ENCODE data around the gene CTU2.
"Not testable (repeated sequence)": the region's sequence is repeated elsewhere in the genome, so short reads cannot be mapped to it uniquely, and the experiment has no call there.

CTU2 gene

DNA sequence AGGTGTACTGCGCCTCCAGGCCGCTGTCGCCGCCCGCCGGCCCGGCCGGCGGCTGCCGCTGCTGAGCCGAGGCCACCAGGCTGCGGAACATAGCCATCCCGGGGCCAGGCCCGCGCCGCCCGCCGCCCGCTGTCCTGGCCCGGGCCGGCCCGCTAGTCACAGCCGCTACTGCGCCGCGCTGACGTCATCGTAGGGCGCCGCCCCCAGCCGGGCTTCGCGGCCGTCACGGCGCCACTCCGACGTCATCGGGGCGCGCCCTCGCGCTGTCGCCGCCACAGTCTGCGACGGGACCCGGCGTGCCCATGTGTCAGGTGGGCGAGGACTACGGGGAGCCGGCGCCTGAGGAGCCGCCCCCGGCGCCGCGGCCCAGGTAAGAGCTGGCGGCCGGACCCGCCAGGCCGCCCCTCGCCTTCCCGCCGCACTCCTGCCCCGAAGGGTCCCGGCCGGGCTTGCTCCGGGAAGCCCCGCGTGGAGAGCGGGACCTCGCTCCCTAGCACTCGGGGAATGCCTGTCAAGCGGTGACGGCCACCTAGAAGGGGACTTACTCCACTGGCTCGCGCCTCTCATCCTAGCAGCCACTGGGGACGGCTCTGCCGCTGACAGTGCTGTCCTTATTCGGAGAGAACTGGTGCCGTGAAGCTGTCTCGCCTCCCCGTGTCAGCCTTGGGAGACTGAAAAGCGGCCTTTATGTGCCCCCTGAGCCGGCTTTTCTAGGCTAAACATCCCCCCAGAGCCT is at the start of gene CTU2, which contains the start of gene RNF166:
CTU2 (plus strand) TSS at position 275 of the 736 bp plus-strand sequence; CDS start at position 303, 28 bp downstream.
RNF166 (minus strand) TSS at position 180 of the 736 bp plus-strand sequence; CDS start at position 97, 83 bp downstream.
- no peaks in the 10 kb centered on the region for H3K36me3 ChIP-seq (ENCODE audit: control insufficient read depth in 1 of 2, insufficient read depth in 2 of 2, low read length in 2 of 2)
- H3K27ac ChIP-seq (ENCODE audit: low read length) = peak within 1 kb of the TSS; percentile 56
- H3K9me3 ChIP-seq (ENCODE audit: control insufficient read depth in 1 of 2, low read length in 2 of 2) = no peaks in the 10 kb centered on the region
- no peaks in the 10 kb centered on the region for H3K27me3 ChIP-seq (ENCODE audit: low read depth, low read length)
- H3K4me1 ChIP-seq (ENCODE audit: control insufficient read depth in 1 of 2, insufficient read depth in 2 of 2, low read length in 2 of 2) = peaks cover 12 to 37% of the 10 kb centered on the region in 2 donors
- peak within 1 kb of the TSS; percentile 78 to 98 for H3K4me3 ChIP-seq (ENCODE audit: low read depth in 1 of 2, low read length in 2 of 2)

DNA sequence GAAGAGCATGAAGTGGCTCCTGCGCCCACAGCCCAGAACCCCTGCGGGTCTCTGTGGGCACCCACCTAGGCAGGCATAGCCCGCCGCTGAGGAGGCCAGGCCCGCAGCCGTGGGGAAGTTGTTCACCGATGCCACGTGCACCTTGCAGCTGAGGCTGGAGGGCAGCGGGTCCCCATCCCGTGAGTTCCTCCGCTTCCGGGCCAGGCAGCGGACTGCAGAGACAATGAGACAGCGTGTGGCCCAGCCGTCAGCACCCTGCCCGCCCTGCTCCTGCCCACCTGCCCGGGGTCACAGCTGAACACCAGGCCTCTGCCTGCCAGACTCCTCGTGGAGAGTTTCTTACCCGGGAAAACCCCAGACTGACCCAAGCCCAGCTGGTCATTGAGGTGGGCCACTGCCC is 48.9 kb upstream of the CTU2 start:
- no peaks in the 10 kb centered on the region for H3K27me3 ChIP-seq (ENCODE audit: low read depth, low read length)
- H3K36me3 ChIP-seq (ENCODE audit: control insufficient read depth in 1 of 2, insufficient read depth in 2 of 2, low read length in 2 of 2) = peaks cover 5 to 40% of the 10 kb centered on the region in 2 donors
- no peaks in the 10 kb centered on the region for H3K9me3 ChIP-seq (ENCODE audit: control insufficient read depth in 1 of 2, low read length in 2 of 2)
- H3K4me1 ChIP-seq (ENCODE audit: control insufficient read depth in 1 of 2, insufficient read depth in 2 of 2, low read length in 2 of 2) = peaks cover 0 to 7% of the 10 kb centered on the region in 2 donors
- no peak overlapping the region for H3K27ac ChIP-seq (ENCODE audit: low read length)
- no peak overlapping the region for H3K4me3 ChIP-seq (ENCODE audit: low read depth in 1 of 2, low read length in 2 of 2)

DNA sequence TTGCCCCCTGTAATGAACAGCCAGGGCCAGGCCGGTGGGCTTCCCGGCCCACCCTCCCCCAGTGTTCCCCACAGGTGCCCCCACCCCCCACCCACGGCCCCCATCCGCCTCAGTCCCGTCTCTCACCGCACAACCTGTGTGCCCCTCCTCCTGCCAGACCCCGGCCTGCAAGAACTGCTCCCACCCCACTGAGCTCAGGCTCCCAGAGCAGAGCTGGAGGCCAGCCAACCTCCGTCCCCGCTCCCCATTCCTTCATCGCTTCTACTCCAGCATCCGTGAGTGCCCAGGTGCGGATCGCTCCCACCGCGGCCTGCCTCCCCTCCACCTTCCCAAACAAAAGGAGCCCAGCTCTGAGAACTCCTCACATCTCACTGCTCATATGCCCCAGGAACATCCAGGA is 47.6 kb upstream of the CTU2 start:
- H3K9me3 ChIP-seq (ENCODE audit: control insufficient read depth in 1 of 2, low read length in 2 of 2) = no peaks in the 10 kb centered on the region
- H3K27me3 ChIP-seq (ENCODE audit: low read depth, low read length) = no peaks in the 10 kb centered on the region
- H3K27ac ChIP-seq (ENCODE audit: low read length) = no peak overlapping the region
- H3K4me3 ChIP-seq (ENCODE audit: low read depth in 1 of 2, low read length in 2 of 2) = no peak overlapping the region
- peaks cover 0 to 9% of the 10 kb centered on the region in 2 donors for H3K4me1 ChIP-seq (ENCODE audit: control insufficient read depth in 1 of 2, insufficient read depth in 2 of 2, low read length in 2 of 2)
- peaks cover 5 to 28% of the 10 kb centered on the region in 2 donors for H3K36me3 ChIP-seq (ENCODE audit: control insufficient read depth in 1 of 2, insufficient read depth in 2 of 2, low read length in 2 of 2)

DNA sequence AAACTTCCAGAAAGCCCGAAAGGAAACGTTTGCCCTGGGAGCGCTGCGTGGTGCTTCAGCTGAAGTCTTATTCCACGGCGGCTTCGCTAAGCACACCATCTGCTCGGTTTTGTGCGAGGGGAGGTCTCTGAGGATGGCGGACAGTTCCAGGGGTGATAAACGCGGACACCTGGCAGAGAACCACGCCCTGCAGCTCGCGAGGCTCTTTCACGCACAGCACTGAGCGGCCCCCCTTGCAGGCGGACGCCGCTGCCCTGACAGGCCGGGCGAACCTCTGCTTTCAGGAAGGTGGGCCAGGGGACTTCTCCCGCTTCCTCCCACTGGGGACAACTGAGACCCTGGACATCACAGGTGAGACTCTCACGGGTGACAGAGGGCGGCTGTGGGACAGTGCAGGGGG is 47.1 kb upstream of the CTU2 start:
- Histone ChIP-seq H3K27me3 (ENCODE audit: low read depth, low read length) (no peaks in the 10 kb centered on the region), H3K4me3 (ENCODE audit: low read depth in 1 of 2, low read length in 2 of 2) (no peak overlapping the region), H3K4me1 (ENCODE audit: control insufficient read depth in 1 of 2, insufficient read depth in 2 of 2, low read length in 2 of 2) (peaks cover 0 to 13% of the 10 kb centered on the region in 2 donors), H3K27ac (ENCODE audit: low read length) (no peak overlapping the region), H3K9me3 (ENCODE audit: control insufficient read depth in 1 of 2, low read length in 2 of 2) (no peaks in the 10 kb centered on the region), H3K36me3 (ENCODE audit: control insufficient read depth in 1 of 2, insufficient read depth in 2 of 2, low read length in 2 of 2) (peaks cover 5 to 23% of the 10 kb centered on the region in 2 donors)

DNA sequence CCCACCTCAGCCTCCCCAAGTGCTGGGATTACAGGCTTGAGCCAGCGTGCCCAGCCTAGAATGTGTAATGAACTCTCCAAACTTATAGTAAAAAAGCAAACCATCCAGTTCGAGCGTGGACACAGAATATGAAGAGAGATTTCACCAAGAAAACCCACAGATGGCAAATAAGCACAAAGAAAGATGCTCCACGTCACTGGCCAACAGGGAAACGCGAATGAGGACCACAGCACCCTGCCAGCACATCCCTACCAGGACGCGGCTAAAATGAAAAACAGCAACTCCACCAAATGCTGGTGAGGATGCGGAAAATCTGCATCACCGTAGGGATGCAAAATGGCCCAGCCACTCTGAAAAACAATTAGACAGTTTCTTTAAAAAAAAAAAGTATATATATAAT is 44.8 kb upstream of the CTU2 start:
- Histone ChIP-seq H3K9me3 (ENCODE audit: control insufficient read depth in 1 of 2, low read length in 2 of 2) (no peaks in the 10 kb centered on the region), H3K27me3 (ENCODE audit: low read depth, low read length) (no peaks in the 10 kb centered on the region), H3K36me3 (ENCODE audit: control insufficient read depth in 1 of 2, insufficient read depth in 2 of 2, low read length in 2 of 2) (peaks cover 0 to 8% of the 10 kb centered on the region in 2 donors), H3K4me1 (ENCODE audit: control insufficient read depth in 1 of 2, insufficient read depth in 2 of 2, low read length in 2 of 2) (peaks cover 0 to 13% of the 10 kb centered on the region in 2 donors), H3K27ac (ENCODE audit: low read length) (no peak overlapping the region), H3K4me3 (ENCODE audit: low read depth in 1 of 2, low read length in 2 of 2) (no peak overlapping the region)

DNA sequence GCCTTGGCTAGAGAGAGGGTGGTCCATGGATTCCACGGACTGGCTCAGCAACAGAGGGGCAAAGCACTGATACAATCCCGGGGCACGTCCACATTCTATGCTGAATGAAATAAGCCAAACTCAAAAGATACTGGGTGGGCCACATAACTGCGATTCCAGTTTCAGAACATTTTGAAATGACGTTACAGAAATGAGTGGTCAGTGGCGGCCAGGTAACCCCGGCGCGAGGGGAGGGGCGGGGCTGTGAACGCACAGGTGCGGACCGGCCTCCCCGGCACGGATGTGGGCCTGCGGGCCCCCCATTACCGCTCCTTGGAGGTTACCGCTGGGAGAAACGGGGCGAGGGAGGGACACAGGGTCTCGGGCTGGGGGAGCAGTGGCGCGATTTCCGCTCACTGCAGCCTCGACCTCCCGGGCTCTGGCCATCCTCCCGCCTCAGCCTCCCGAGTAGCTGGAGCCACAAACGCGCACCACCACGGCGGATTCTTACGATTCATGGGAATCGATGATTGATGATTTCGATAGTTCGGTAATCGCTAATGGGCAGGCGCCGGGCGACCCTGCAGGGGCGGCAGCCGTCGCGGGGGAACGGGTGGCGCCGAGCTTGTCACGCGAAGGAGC is 44.0 kb upstream of the CTU2 start:
- H3K9me3 ChIP-seq (ENCODE audit: control insufficient read depth in 1 of 2, low read length in 2 of 2) = no peaks in the 10 kb centered on the region
- H3K36me3 ChIP-seq (ENCODE audit: control insufficient read depth in 1 of 2, insufficient read depth in 2 of 2, low read length in 2 of 2) = peaks cover 0 to 8% of the 10 kb centered on the region in 2 donors
- no peak overlapping the region for H3K27ac ChIP-seq (ENCODE audit: low read length)
- H3K27me3 ChIP-seq (ENCODE audit: low read depth, low read length) = no peaks in the 10 kb centered on the region
- H3K4me1 ChIP-seq (ENCODE audit: control insufficient read depth in 1 of 2, insufficient read depth in 2 of 2, low read length in 2 of 2) = peaks cover 0 to 13% of the 10 kb centered on the region in 2 donors
- H3K4me3 ChIP-seq (ENCODE audit: low read depth in 1 of 2, low read length in 2 of 2) = peak overlapping the region; percentile 61 to 81

DNA sequence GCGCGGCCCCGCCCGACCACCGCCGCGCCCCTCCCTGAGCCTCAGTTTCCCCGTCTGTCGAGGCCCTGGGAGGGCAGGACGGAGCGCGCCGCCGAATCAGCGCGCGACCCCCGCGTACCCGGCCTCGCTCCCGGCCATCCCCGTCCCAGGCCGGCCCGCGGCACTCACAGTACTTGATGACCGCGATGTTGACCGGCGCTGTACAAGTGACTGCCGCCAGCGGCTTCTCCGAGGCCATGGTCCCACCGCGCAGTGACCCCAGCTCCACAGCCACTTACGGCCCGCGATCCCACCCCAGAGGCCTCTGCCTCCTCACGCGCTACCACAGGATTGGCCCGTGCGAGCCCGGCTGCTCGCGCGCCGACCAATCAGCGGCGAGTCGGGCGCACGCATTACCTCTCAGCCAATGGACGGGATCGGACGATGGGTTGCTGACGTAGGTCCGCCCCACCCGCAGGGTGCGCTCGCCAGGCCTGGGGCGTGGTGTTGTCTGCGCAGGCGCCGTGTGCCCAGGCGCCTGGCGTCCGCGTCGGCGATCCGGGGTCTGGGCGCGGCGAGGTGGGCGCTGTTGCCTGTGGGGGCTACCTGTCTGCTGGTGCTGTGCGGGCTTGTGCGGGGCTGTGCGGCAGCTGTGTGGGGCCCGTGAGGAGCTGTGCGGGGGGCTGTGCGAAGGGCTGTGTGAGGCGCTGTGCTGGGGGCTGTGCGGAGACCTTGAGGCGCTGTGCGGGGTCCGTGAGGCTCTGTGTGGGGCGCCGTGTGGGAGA is 43.3 kb upstream of the CTU2 start, which contains the start of gene MVD:
MVD (minus strand) TSS at position 249 of the 764 bp plus-strand sequence; CDS start at position 238, 11 bp downstream.
- no peaks in the 10 kb centered on the region for H3K9me3 ChIP-seq (ENCODE audit: control insufficient read depth in 1 of 2, low read length in 2 of 2)
- peaks cover 0 to 4% of the 10 kb centered on the region in 2 donors for H3K36me3 ChIP-seq (ENCODE audit: control insufficient read depth in 1 of 2, insufficient read depth in 2 of 2, low read length in 2 of 2)
- H3K27ac ChIP-seq (ENCODE audit: low read length) = peak within 1 kb of the TSS; percentile 63

DNA sequence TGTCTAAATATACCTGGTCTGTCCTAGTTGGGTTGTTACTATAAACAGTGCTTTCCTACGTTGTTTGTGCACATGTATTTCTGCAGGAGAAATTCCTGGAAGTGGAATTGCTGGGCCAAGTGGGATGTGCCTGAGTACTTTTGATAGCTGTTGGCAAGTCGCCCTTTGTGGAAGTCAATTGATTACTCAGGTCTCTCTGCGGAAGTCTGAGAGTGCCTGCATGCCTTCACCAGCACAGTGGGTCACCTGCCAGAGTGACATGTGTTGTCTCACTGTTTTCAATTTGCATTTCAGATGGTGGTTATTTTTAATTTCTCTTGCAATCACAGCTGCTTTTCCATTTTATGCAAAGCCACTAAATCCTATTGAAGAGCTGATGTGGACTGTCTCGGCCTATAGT is 41.2 kb upstream of the CTU2 start:
- Histone ChIP-seq H3K27ac (ENCODE audit: low read length) (no peak overlapping the region), H3K27me3 (ENCODE audit: low read depth, low read length) (no peaks in the 10 kb centered on the region), H3K4me1 (ENCODE audit: control insufficient read depth in 1 of 2, insufficient read depth in 2 of 2, low read length in 2 of 2) (peaks cover 0 to 13% of the 10 kb centered on the region in 2 donors), H3K36me3 (ENCODE audit: control insufficient read depth in 1 of 2, insufficient read depth in 2 of 2, low read length in 2 of 2) (no peaks in the 10 kb centered on the region), H3K9me3 (ENCODE audit: control insufficient read depth in 1 of 2, low read length in 2 of 2) (no peaks in the 10 kb centered on the region), H3K4me3 (ENCODE audit: low read depth in 1 of 2, low read length in 2 of 2) (no peak overlapping the region)

More for the DNA sequence above, 43.3 kb upstream of the CTU2 start, which contains the start of gene MVD:
- Histone ChIP-seq H3K4me1 (ENCODE audit: control insufficient read depth in 1 of 2, insufficient read depth in 2 of 2, low read length in 2 of 2) (peaks cover 0 to 13% of the 10 kb centered on the region in 2 donors), H3K27me3 (ENCODE audit: low read depth, low read length) (no peaks in the 10 kb centered on the region), H3K4me3 (ENCODE audit: low read depth in 1 of 2, low read length in 2 of 2) (peak within 1 kb of the TSS; percentile 61 to 81)

DNA sequence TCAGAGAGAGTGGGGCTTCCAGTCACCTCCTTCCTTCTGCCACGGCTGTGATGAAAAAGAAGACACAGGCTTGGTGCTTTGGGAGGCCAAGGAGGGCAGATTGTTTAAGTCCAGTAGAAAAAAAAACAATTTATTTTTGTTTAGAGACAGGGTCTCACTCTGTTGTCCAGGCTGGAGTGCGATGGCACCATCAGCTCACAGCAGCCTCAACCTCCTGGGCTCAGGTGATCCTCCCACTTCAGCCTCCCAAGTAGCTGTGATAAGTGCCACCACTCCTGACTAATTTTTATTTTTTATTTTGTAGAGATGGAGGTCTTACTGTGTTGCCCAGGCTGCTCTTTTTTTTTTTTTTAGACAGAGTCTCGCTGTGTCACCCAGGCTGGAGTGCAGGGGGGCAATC is 40.7 kb upstream of the CTU2 start:
- Histone ChIP-seq H3K27ac (ENCODE audit: low read length) (no peak overlapping the region), H3K4me1 (ENCODE audit: control insufficient read depth in 1 of 2, insufficient read depth in 2 of 2, low read length in 2 of 2) (peaks cover 0 to 13% of the 10 kb centered on the region in 2 donors), H3K36me3 (ENCODE audit: control insufficient read depth in 1 of 2, insufficient read depth in 2 of 2, low read length in 2 of 2) (no peaks in the 10 kb centered on the region), H3K4me3 (ENCODE audit: low read depth in 1 of 2, low read length in 2 of 2) (no peak overlapping the region), H3K9me3 (ENCODE audit: control insufficient read depth in 1 of 2, low read length in 2 of 2) (no peaks in the 10 kb centered on the region), H3K27me3 (ENCODE audit: low read depth, low read length) (no peaks in the 10 kb centered on the region)

DNA sequence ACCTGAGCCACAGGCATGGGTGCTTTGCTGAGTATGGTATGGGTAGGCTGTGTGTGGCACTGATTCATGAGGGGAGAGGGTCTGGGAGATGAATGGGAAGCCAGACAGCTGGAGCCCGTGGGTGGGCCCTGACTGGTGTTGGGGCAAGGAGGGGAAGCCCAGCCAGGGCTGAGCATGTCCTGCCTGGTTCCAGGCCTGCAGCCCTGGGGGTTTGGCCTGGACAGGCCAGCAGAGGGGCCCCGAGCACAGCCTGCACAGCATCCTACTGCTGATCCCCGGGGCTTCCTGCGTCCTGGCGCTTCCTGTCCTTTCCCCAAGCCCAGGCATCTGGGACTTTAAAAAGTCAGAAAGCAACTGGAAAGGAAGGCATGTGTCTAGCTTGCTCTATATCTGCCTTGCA is 38.8 kb upstream of the CTU2 start:
- no peak overlapping the region for H3K4me3 ChIP-seq (ENCODE audit: low read depth in 1 of 2, low read length in 2 of 2)
- H3K27ac ChIP-seq (ENCODE audit: low read length) = no peak overlapping the region
- no peaks in the 10 kb centered on the region for H3K36me3 ChIP-seq (ENCODE audit: control insufficient read depth in 1 of 2, insufficient read depth in 2 of 2, low read length in 2 of 2)
- H3K9me3 ChIP-seq (ENCODE audit: control insufficient read depth in 1 of 2, low read length in 2 of 2) = no peaks in the 10 kb centered on the region
- H3K4me1 ChIP-seq (ENCODE audit: control insufficient read depth in 1 of 2, insufficient read depth in 2 of 2, low read length in 2 of 2) = peaks cover 0 to 6% of the 10 kb centered on the region in 2 donors
- H3K27me3 ChIP-seq (ENCODE audit: low read depth, low read length) = no peaks in the 10 kb centered on the region

DNA sequence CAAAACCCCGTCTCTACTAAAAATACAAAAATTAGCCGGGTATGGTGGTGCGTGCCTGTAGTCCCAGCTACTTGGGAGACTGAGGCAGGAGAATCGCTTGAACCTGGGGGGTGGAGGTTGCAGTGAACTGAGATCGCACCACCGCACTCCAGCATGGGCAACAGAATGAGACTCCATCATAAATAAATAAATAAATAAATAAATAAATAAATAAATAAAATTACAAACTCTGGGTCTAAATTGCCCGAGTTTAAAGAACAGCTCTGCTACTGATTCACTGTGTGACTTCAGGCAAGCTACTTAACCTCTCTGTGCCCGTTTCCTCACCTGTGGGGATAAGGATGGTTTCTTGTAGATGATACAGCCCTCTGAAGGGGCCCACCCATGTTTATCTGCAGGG is 36.8 kb upstream of the CTU2 start:
- H3K9me3 ChIP-seq (ENCODE audit: control insufficient read depth in 1 of 2, low read length in 2 of 2); H3K27me3 ChIP-seq (ENCODE audit: low read depth, low read length); H3K36me3 ChIP-seq (ENCODE audit: control insufficient read depth in 1 of 2, insufficient read depth in 2 of 2, low read length in 2 of 2); H3K27ac ChIP-seq (ENCODE audit: low read length); H3K4me1 ChIP-seq (ENCODE audit: control insufficient read depth in 1 of 2, insufficient read depth in 2 of 2, low read length in 2 of 2); H3K4me3 ChIP-seq (ENCODE audit: low read depth in 1 of 2, low read length in 2 of 2): not testable (repeated sequence)
